Renal pelvis (tissue), 4 donors: ENCODE results near the gene ZNF358. TPM values are rescaled to one million over a fixed set of nuclear protein-coding genes. Genes with fewer than 3 reads are reported as not detected.

Experiments
- DNase-seq: peaks from one replicate; pipeline ENCODE4 v3.0.0-alpha.2; 2013
- polyA plus RNA-seq, 3 donors: library from polyadenylated mRNA; unstranded; fragments of 120-200 nt; gene quantifications; one replicate each; pipeline ENCODE4 v1.2.1, GENCODE V29; 2013; ENCODE audit not compliant: insufficient read length in 3 of 3

Gene ZNF358
- polyA plus RNA-seq, 3 donors, result 53.7 to 70.8 (median 64.5) TPM

- DNase-seq, result no peak
Measured at GRCh38 chr19:7482584-7483439, 33.1 kb upstream of the ZNF358 start.

GRCh38 chr19:7483720-7484201, 32.1 kb upstream of the ZNF358 start:
- DNase-seq, result no peak

GRCh38 chr19:7486923-7487322, 29.0 kb upstream of the ZNF358 start:
- DNase-seq, result no peak

GRCh38 chr19:7488736-7489353, 27.1 kb upstream of the ZNF358 start, which contains the start of gene PEX11G:
Gene PEX11G, minus strand, starts transcription at chr19:7489035. Its CDS starts 25 bp downstream, at chr19:7489010.
- DNase-seq, result peak; percentile 92

- no peak for DNase-seq
Measured at GRCh38 chr19:7489609-7490044, 26.3 kb upstream of the ZNF358 start.

GRCh38 chr19:7492142-7492541, 23.8 kb upstream of the ZNF358 start:
- no peak for DNase-seq

GRCh38 chr19:7492558-7492957, 23.3 kb upstream of the ZNF358 start:
- DNase-seq, result no peak

GRCh38 chr19:7494416-7495098, 21.3 kb upstream of the ZNF358 start:
- DNase-seq, result peak; percentile 72

- DNase-seq, result no peak
Measured at GRCh38 chr19:7497292-7497691, 18.6 kb upstream of the ZNF358 start.

- DNase-seq, result peak; percentile 72
Measured at GRCh38 chr19:7500811-7501450, 15.0 kb upstream of the ZNF358 start.

GRCh38 chr19:7502552-7502951, 13.4 kb upstream of the ZNF358 start:
- no peak for DNase-seq

GRCh38 chr19:7504684-7505083, 11.2 kb upstream of the ZNF358 start:
- DNase-seq, result no peak

- DNase-seq, result no peak
Measured at GRCh38 chr19:7505288-7505681, 10.6 kb upstream of the ZNF358 start.

- DNase-seq, result no peak
Measured at GRCh38 chr19:7505682-7506384, 10.1 kb upstream of the ZNF358 start.

- no peak for DNase-seq
Measured at GRCh38 chr19:7506385-7507328, 9.2 kb upstream of the ZNF358 start.

- DNase-seq, result no peak
Measured at GRCh38 chr19:7507884-7508283, 8.0 kb upstream of the ZNF358 start.

GRCh38 chr19:7509625-7510024, 6.3 kb upstream of the ZNF358 start:
- no peak for DNase-seq

GRCh38 chr19:7512400-7512851, 3.5 kb upstream of the ZNF358 start:
- no peak for DNase-seq

- no peak for DNase-seq
Measured at GRCh38 chr19:7513809-7514642, 1.9 kb upstream of the ZNF358 start.
